HG03520 (cell line): Measurements from ENCODE around the gene ENO1.
"Not testable (repeated sequence)": the region's sequence is repeated elsewhere in the genome, so short reads cannot be mapped to it uniquely, and the experiment has no call there.

Experiments used
- ATAC-seq: cut with Tn5 transposase; IDR thresholded peaks from one replicate; pipeline ENCODE4 v1.9.1; 2021; ENCODE audit warnings: mild to moderate bottlenecking, moderate library complexity; ENCODE audit not compliant: unreplicated experiment

The ENO1 gene

DNA sequence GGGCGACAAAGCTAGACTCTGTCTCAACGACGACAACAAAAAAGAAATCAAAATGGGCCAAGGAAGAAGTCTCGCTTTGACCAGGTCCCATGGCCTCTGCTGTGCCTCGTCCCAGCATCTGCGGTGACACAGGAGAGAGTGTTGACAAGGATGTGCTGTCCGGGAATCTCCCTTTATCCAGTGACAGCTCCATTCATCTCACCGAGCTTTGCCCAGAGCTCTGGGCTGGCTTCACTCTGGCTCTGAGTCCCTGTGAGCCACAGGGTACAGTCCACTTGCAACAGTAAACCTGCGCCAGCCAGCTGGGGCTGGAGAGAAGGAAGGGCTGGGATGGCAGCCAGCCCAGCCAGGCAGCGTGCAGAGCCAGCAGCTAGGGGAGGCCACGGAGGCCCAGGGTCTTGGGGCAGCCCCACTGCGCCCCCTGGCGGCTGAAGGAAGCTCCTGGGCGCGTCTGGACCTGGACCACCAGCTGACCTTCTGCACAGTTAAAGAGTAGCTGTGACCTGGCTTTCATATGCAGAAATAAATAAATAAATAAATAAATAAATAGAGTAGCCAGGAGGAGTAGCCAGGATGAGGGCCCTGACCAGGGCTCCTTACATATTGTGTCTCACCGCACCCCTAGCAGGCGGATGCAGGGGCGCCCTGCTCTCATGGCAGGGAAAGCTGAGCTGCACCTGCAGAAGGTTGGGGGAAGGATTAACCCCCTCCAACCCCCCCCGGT is 29.7 kb downstream of the ENO1 start:
- ATAC-seq = no peak

DNA sequence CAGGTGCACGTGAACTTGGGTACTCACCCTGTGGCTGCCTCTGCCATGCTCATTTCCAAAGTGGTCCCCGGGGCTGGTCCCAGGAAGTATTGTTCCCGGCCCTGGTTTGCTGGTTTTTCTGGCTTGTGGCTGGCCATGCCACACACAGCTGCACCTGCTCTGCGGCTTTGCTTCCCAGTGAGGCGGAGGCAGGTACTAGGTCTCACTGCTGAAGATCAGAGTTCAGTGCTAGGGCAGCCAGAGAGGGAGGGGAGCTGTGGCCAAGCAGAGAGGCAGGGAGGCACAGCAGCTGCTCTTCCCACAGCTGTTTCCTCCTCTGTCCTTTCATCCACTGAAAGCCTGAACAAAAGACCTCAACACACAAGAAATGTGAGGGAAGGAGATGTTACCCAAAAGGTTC is 30.5 kb downstream of the ENO1 start:
- no peak for ATAC-seq

DNA sequence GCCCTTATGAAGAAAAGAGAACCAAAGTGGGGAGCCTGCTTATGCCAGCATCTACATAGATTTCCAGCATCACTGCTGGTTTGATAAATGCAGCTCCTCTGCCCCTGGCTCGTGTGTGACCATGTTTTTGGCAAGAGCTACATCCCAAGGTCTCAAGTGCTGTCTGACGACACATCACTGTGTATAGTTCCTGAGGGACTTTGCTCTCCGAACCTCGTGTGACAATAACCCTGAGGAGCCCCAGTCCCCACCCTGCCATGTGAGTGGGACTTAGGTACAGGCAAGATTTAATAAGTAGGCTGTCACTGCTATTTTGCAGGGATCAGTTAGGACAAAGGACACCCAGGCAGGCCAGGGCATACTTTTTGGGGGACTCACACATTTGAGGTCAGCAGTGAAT is 32.2 kb downstream of the ENO1 start:
- no peak for ATAC-seq

DNA sequence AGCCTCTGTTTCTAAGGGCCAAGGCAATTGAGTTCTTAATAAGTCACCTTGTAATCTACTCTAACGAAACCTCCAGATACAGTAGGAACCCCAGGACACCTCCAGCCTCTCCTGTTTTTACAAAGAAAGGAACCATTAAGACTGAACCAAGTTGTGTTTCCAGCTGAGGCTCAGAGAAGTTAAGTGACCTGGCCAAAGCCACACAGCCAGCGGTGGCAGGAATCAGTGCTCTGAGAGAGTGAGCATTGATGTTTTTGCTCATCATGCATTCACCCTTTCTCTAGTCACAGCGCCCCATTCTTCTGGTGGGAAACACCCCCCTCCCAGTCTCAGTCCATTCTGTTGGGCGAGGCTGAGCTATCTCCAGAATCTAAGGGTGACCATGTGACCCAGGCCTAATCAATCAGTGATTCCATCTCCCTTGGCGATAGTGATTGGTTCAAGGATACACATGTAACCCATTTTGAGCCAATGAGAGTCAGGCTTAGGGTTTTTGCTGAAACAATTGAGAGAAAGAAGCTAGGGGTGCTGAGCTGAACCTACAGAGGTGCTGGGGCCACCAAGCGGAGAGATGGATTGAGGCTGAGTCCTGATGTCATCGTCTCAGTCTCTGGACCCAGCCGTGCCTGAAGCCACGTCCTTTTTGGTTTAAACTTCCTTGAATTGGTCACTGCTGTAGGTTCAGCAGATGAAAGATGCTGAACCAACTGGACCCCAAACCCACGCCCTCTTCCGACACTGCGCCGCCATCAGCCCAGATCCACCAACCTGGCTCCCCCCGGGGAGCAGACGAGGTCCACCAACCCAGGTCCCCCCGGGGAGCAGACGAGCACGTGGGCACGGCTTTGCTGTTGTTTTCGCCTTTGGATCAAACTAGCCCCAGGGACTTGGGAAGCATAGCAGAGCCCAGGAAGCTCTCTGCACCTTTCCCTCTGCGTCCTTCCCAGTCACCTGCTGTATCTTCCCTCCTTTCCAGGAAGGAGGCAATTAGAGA is 33.1 kb downstream of the ENO1 start:
- ATAC-seq = no peak

DNA sequence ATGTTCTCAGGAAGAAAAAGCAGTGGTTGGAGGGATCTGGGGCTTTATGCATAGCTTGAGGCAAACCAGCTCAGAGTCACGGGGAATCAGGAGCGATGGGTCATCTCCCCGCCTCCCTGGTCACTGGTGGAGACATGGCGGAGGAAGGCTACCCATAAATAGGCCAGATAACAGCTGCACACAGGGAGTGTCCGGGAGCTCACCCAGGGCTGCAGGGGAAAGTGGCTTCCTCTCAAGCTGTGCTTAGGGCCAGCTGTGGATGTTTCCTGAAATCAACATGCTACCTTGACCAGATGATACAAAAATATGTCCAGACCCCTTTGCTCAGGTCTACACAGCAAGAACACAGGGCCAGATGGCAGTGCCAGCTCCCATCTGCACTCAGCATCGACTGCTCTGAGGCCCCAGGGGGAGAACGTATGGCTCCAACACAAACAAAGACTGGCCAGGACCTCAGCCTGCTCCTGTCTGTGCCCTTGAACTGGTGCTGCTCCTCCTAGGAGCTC is 33.9 kb downstream of the ENO1 start:
- no peak for ATAC-seq

DNA sequence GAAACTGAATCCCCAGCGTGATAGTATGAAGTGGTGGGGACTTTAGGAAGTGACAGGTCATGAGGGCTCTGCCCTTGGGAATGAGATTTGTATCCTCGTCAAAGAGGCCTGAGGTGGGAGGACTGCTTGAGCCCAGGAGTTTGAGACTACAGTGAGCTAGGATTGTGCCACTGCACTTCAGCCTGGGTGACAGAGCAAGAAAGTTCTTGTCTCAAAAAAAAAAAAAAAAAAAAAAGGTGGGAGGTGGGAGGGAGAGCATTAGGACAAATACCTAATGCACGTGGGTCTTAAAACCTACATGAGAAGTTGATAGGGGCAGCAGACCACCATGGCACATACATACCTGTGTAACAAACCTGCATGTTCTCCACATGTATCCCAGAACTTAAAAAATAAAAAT is 37.1 kb downstream of the ENO1 start:
- ATAC-seq = no peak

DNA sequence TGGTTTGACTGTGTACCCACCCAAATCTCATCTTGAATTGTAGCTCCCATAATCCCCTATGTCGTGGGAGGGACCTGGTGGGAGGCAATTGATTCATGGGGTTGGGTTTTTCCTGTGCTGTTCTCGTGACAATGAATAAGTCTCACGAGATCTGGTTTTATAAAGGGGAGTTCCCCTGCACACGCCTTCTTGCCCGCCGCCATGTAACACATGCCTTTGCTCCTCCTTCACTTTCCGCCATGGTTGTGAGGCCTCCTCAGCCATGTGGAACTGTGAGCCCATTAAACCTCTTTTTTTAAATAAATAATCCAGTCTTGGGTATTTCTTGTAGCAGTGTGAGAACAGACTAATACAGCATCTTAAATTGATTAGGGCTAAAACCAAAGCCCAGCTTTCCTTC is 38.5 kb downstream of the ENO1 start:
- ATAC-seq = no peak

DNA sequence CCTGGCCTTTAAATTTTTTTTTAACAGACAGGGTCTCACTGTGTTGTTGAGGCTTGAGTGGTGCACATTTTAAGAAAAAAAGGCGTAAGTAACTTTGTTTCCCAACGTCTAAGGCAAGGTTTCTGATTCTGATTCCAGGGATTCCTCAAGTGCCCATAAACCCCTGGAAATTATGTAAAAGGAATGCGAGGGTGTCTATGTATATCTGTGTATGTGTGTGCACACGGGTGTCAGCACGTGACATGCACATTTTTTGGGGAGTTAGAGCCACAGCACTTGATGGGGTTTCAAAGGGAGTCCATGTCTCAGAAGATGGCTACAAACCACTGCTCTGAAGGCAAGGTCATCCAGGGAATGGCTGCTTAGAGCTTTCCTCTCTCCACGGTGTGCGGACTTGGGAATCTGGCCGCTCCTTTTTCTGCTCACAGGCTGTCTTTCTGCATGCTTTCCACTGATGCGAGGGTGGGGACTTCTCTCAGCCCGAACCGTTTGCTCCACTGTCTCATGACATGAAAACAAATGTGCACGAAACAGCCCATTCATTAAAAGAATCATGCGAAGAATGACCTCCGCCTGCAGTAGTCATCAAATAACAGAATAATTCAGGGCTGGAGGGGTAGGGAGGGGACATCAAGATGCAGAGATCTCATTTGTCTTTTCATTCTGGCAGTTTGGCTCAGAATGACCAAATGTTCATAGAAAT is 42.4 kb downstream of the ENO1 start:
- no peak for ATAC-seq

DNA sequence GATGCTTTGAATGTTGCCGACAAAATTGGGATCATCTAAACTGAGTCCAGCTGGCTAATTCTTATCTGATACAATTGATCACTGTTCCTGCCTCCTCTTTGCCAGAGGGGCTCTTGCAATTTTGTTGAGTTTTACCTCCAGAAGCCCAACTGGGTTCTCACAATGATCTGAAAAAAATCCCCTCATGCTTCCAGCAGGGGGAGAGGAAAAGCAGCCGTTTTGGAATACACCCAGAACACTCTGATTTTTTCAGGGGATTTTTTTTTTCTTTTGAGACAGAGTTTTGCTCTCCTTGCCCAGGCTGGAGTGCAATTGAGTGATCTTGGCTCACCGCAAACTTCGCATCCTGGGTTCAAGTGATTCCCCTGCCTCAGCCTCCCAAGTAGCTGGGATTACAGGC is 47.1 kb downstream of the ENO1 start:
- ATAC-seq = no peak

DNA sequence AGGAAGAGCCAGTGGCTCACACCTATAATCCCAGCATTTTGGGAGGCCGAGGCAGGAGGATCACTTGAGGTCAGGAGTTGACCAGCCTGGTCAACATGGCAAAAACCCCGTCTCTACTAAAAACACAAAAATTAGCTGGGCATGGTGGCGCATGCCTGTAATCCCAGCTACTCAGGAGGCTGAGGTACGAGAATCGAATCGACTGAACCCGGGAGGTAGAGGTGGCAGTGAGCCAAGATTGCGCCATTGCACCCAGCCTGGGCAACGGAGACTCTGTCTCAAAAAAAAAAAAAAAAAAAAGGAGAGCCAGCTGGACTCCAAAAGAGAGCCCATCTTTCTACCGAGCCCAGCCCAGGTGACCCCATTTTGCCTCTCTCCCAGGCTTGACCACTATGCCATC is 47.8 kb downstream of the ENO1 start:
- not testable (repeated sequence) for ATAC-seq

DNA sequence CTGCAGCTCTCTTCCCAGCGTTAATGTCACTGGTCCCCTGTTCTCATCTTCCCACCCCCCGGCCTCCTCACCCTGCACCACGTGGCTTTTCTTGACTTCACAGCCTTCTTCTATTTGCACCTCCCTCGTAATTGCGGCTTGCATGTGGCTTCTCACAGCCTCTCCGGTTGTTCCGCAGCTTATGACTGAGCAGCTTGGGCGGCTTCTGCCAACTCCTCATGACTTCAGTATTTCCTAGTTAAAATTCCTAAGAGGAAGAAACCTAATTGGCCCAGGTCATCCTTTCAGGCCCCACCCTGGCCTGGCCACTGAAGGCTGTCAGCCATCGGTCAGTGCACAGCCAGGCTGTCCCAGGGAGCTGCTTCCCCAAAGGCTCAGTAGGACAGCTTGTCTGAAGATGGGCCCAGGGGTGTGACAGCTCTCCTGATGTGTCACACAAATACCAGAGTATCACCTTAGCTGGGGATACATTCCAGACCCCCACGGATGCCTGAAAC is 52.5 kb downstream of the ENO1 start:
- ATAC-seq = no peak

DNA sequence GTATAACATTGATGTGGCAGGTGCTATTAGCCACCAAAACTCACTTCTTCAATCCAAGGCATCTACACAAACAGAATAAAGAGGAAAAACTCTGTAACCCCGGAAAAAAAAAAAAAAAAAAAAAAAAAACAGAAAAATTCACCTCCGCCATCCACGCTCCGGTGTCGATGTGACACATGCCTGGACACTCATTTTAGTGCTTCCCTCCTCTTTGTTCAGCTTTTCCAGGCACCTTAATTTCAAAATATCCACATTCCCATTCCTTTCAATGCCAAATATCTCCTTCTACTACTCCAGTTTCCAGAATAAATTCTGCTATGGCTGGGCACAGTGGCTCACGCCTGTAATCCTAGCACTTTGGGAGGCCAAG is 55.2 kb downstream of the ENO1 start:
- ATAC-seq = no peak

DNA sequence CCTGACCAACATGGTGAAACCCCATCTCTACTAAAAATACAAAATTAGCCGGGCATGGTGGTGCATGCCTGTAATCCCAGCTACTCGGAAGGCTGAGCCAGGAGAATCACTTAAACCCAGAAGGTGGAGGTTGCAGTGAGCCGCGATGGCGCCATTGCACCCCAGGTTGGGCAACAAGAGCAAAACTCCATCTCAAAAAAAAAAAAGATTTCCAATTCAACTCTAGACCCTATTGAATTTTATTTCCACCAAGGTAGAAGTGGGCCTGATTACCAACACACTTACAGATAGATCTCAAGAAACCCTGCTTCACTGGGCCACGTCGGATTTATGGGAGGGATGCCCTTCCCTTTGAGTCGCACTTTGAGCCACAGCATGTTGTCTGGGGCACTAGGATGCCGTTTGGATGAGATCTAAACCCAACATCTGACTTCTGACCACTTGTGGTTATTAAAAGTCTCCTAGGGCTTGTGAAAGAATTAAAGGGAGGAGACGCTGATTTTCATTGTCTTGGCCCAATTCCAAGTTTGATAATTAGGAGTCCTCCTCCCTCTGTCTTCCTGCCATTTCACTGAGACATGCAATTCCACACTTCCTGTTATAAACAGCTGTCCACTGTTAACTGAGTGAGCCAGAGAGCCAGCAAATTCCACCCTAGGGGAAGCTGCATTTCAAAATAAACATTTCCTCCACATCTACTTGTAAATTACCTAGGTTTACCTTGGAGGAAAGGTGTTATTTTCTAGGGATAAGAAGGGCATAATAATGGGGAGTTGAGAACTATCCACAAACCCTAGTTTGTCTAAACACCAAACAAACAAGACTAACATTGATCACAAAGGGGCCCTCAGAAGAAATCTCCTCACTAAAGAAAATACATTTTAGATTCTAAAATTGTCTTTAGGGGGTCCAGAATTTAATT is 55.9 kb downstream of the ENO1 start:
- no peak for ATAC-seq

DNA sequence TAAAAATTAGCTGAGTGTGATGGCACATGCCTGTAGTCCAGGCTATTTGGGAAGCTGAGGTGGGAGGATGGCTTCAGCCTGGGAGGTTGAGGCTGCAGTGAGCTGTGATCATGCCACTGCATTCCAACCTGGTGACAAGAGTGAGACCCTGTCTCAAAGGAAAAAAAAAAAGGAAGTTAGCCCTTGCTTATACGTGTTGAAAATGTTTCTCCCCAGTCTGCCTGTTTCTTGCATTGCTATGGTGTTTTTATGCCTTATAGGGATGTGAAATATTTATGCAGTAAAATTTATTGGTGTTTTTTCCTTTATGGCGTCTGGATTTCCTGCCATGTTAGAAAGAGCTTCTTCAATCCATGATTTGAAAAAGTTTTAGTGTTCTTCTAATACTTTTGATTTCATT is 57.4 kb downstream of the ENO1 start:
- ATAC-seq = no peak

DNA sequence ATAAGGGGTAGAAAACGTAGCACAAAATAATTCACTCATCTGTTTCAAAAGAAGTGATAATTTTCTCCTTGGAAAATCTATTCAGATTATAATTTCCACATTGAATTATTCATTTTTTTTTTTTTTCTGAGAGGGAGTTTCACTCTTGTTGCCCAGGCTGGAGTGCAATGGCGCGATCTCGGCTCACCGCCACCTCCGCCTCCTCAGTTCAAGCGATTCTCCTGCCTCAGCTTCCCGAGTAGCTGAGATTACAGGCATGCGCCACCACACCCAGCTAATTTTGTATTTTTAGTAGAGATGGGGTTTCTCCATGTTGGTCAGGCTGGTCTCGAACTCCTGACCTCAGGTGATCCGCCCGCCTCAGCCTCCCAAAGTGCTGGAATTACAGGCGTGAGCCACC is 59.7 kb downstream of the ENO1 start:
- ATAC-seq = not testable (repeated sequence)

DNA sequence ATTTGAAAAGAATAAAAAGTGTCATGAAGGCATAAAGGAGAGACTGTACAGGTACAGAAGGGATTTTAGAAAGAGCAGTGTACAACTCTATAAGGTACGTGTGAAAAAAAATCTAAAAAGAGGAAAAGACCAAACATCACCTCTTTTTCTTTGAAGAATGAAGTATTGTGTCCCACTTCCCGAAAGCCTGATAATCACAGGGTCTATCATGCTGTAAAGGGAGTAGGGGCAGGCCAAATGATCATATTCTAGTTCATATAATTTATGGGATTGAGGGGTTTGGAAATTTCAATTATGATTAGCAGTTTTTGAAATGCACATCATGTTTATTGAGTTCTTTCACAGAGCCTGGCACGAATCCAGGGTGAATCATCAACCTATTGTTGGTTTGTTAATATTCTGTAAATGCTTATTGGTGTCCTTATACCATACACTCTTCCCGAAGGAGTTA is 60.1 kb downstream of the ENO1 start:
- no peak for ATAC-seq

DNA sequence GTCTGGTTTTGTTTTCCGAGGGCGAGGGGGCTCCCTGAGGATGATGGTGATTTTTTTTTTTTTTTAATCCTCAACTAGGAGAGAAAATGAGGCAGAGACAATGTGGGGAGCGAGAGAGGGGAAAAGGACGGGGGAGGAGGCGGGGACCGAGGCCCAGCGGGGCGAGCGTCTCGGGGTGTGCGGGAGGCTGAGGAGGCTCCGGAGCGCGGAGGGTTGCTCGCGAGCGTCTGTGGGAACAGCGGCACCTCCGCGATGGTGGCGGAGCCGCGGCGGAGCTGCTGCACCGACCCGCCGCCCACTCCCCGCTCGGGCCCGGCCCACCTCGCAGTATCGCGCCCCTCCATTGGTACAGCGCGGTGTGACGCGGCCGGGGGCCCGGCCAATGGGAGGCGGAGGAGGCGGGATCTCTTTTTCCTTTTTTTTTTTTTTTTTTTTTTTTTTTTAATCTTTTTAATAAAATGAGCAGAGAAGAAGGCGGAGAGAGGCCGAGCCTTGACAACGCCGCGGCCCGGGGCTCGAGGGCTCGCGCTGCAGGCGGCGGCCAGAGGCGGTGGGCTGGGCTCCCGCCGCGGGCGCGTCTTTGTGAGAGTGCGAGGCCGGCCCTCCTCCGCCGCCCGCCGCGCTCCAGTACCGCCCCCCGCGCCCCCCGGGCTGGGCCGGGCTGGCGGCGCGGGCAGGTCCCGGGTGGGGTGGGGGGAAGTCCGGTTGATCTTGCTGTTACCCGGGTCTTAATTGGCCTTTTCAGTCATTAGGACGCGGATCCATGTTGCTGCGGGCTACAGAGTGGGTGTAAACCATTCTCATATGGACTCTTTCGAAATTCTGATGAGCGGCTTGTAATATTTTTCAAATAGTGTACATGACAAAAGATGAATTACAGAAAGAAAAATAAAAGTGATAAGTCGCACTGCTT is 60.8 kb downstream of the ENO1 start, which contains the start of gene RERE:
Gene RERE (minus strand): TSS at position 229 of the 913 bp plus-strand sequence.
- peak; percentile 88 for ATAC-seq

DNA sequence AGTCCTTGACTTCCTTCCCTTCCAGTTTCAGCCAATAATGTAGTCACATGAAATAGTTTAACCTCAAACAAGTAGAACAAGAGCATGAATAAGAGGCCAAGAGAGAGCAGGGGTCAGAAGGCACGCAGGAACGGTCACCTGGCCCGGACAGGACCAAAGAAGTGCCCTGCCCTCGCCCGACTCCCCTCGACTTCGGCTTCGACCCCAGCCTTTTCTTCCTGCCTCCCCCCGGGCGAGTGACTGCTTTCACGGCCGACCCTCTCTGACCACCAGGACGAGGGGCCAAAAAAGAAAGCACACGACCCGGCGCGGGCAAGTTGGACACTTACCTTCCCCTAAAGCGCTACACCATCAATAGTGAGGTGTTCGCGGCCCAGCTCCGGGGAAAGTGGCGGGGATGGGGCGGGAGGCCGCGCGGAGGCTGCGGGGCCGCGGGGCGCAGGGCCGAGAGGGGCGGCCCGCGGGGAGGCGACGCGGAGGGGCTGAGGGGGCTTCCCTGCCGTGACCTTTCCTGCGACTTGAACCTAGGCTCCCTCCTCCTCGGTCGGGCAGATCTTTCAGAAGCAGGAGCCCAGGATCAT is 61.6 kb downstream of the ENO1 start:
- no peak for ATAC-seq

DNA sequence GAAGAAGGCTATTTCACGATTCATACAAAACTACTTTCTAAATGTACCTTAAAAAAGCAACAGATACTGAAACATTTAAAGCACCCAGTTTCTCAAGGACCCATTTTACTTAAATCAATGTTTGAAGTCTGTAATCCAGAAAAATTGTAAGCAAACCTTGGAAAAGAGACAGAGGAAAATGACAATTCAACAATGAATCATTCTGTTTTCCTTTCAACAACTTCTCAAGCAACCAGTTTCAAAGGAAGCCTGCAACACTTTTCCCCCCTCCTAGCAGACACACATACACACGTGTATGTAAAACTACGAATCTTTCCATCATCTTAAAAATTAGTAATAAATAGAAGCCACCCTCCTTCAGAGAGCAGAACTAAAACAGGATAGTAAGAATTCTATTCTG is 62.2 kb downstream of the ENO1 start:
- ATAC-seq = no peak
